ENCODE data around the gene GSDMA.

GSDMA gene

DNA sequence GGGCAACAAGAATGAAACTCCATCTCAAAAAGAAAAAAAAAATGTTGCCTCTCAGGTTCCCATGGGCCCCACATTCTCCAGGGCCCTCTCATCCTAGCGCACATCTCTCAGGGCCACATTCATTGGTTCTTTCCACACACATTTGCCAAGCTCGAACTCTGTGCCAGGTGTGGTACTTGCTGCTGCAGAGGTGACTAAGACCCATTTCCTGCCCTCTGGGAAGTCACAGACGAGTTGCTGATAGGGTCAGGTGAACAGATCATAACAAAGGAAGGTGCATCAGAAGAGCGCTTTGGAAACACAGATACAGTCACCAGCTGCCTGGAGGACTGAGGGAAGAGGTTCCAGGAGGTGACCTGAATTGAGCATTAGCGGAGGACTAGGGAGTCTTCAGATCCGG lies 1.0 kb downstream of the GSDMA start:
- no peak for DNase-seq

DNA sequence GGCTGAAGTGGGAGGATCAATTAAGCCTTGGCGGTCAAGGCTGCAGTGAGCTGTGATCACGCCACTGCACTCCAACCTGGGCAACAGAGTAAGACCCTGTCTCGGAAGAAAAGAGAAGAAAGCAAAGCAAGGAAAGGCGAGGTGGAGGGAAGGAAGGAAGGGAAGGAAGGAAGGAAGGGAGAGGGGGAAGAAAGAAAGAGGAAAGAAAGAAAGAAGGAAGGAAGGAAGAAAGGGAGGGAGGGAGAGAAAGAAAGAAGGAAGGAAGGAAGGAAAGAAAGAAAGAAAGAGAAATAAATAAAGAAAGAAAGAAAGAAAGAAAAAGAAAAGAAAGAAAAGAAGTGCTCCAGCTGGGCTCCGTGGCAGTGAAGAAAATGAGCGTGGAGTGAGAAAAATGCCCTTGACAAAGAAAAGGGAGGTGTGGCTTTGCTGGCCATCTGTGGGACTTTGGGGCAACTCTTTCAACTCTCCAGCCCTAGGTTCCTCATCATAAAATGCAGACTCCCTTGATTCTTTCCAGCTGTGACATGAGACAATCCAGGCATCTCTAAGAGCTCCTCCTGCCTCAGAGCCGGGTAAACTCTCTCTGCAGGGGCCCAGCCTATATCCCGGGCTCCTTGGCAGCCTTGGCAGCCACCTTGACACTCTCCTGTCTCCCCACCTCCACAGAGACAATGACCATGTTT lies 2.4 kb downstream of the GSDMA start:
- DNase-seq: no peak

- no peak for DNase-seq
Measured at GRCh38 chr17:39966771-39967170, 4.0 kb downstream of the GSDMA start.

DNA sequence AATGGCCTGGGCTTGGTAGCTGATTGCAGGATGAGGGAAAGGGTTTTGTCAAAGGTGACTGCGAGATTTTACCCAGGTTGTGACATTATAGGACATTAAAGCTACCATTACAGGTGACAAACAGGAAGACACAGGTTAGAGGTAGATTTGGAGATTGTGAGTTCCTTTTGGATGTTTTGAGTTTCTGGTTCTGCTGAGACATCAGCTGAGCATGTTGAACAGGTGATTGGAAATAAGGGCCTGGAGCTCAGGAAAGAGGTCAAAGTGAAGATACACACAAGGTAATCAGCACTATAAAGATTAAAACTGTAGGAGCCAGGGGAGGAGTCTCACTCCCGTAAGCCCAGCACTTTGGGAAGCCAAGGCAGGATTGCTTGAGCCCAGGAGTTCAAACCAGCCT lies 6.0 kb downstream of the GSDMA start:
- no peak for DNase-seq

DNA sequence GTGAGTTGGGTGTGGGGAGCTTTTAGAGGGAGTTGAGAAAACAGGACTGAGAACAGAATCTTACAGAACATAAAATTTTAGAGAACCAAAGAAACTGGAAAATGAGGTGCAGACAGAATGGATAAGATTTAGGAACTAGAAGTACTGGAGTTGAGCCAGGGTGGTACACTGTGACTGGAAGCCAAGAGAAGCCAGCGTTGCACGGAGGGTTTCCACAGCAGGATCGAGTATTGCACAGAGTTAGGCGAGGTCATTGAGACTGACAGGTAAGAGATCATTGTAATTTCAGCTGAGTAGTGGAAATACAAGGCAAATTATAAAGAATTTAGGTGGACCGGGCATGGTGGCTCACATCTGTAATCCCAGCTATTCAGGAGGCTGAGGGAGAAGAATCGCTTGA lies 6.6 kb downstream of the GSDMA start:
- DNase-seq: no peak

DNA sequence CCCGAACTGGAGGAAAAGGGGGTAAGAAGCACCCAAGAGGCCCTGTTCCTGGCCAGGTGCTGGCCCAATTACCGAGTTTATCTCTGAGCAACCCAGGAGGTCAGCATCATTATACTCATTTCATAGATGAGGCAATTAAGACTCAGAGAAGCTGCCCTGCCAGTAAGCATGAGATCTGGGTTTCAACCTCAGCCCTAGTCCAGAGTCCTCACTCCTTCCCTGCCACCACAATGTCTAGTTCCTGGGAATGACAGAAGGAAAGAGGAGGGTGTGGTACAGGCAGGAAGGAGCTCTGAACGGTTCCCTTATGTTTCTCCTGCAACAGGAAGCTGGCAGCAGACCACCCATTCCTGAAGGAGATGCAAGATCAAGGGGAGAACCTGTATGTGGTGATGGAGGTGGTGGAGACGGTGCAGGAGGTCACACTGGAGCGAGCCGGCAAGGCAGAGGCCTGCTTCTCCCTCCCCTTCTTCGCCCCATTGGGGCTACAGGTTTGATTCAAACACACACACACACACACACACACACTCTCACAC lies 7.4 kb downstream of the GSDMA start:
- no peak for DNase-seq

- no peak for DNase-seq
Measured at GRCh38 chr17:39971076-39971603, 8.3 kb downstream of the GSDMA start.

DNA sequence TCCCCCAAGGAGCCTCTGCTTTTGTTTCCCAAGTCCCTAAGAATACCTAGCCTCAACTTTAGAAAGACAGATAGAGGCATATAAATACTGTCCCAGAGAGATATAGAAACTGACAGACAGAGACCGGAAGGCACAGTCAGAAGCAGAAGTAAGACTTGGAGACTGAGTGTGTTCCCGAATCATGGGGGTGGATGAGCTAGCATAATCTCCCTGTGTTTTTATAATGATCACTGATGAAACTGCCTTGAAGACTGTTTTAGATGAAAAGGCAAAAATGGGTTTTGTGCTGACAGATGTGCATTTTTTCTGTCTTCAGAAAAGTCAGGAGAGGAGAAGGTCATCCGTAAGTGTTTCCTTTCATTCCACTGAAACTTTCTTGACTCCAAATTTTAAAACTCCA lies 9.5 kb downstream of the GSDMA start:
- DNase-seq: no peak

DNA sequence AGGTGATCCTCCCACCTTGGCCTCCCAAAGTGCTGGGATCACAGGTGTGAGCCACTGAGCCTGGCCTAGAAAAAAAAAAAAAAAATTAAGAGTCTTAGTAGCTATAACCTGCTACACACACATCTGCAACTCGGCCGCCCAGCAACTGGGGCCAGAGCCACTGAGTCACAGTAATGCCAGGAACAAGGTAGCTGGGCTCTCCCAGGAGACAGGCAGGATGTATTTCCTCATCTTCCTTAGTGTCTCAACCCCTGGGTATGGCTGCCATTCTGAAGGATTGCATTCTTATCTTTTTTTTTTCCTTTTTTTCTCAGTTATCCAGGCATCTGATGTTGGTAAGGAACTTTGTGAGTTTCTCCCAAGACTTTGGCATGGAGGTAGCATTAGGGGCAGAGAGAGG lies 10.7 kb downstream of the GSDMA start:
- DNase-seq: no peak

GRCh38 chr17:39974433-39974832 lies 11.6 kb downstream of the GSDMA start:
- no peak for DNase-seq

DNA sequence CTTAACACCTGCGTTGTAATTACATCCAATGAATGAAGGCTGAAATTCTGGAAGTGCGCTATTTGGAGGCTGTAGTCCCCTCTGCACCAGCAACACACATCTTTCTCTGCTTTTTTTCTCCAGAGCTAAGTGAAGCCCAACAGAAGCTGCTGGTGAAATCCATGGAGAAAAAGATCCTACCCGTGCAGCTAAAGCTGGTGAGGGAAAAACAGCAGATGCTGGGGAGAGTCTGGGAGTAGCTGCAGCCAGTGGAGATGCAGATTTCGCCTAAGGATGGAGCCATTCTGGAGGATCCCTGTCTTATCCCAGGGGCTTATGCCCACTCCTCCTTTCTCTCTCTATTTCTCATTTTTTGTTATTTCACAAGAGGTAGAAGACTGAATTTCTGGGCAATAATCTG lies 13.0 kb downstream of the GSDMA start:
- no peak for DNase-seq

DNA sequence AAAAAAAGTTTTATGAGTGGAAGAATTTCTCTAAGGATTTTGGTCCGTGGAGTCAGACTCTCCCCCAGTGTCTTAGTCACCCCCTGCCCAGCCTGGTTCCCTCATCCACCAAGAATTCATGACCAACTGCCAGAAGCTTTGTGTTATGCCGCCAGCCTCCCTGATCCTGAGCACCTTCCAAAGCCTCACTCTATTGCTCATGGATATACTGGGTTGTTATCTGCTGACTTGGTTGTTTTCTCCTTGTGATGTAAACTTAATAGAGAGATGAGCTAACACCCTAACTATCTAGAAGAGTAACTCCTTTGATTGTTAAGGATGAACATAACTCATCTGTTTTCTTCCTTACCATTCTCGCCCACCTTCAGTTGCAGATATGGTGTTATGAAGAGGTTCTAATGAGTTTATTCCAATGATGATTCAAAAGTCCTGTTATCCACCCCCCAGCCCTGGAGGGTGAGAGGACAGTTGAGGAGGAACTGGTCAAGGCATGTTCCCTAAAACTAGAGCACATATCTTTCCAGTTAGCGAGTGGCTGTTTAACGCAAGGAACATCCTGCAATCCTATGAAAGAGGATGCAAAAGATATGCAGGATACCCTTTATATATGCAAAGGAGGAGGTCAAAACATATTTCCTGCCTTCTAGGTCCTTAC lies 16.3 kb downstream of the GSDMA start:
- DNase-seq: no peak

GRCh38 chr17:39979893-39980350 lies 17.1 kb downstream of the GSDMA start:
- DNase-seq: no peak

GRCh38 chr17:39980351-39981206 lies 17.8 kb downstream of the GSDMA start, which contains the start of gene PSMD3:
TSS of gene PSMD3 (plus strand) at chr17:39980807. CDS start at chr17:39980971, 164 bp downstream.
- peak; percentile 99 for DNase-seq

DNA sequence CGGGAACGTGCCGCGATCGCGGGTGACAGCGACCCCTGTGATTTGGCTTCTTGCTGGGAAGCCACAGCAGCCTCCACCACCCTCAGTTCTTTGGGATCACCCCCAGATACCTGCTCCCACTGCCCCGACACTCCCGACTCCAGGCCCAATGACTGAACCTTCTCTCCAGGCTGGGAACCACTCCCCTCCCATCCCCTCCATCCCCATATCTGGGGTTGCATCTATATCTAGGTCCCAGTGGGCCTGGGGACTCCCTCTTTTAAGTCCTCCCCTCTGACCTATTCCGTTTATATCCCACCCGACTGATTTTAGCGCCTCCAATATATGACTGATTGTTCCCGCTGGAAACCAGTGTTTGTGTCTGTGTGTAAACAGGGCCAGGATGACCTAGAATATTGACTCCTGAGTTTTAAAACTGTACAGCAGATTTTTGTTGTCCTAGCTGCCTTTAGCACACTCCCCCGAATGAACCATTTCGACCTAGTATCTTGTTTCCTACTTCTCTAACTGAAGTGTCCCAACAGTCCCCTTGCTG lies 18.5 kb downstream of the GSDMA start:
- no peak for DNase-seq

GRCh38 chr17:39981766-39982375 lies 19.1 kb downstream of the GSDMA start:
- DNase-seq: no peak

GRCh38 chr17:39988206-39988810 lies 25.5 kb downstream of the GSDMA start:
- DNase-seq: no peak

- no peak for DNase-seq
Measured at GRCh38 chr17:39994448-39994847, 31.6 kb downstream of the GSDMA start.

DNA sequence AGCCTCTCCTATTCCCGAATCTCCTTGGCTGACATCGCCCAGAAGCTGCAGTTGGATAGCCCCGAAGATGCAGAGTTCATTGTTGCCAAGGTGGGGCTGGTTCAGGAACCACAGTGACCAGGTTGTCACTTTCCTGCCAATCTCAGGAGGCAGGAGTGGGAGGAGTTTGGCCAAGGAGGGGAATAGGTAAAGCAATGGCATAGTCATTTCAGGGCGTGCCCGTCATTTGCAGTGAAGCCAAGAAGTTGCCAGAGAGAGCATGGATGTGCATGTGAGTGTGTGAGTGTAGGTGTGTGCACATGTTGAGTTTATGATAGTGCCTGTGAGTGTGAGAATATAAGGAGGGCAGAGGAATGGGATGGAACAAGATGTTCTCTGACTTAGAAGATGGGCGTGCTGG lies 32.6 kb downstream of the GSDMA start:
- no peak for DNase-seq

GRCh38 chr17:39996162-39996561 lies 33.4 kb downstream of the GSDMA start:
- no peak for DNase-seq

GRCh38 chr17:39996800-39997199 lies 34.0 kb downstream of the GSDMA start:
- no peak for DNase-seq

DNA sequence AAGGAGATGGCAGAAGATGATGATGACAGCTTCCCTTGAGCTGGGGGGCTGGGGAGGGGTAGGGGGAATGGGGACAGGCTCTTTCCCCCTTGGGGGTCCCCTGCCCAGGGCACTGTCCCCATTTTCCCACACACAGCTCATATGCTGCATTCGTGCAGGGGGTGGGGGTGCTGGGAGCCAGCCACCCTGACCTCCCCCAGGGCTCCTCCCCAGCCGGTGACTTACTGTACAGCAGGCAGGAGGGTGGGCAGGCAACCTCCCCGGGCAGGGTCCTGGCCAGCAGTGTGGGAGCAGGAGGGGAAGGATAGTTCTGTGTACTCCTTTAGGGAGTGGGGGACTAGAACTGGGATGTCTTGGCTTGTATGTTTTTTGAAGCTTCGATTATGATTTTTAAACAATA lies 34.7 kb downstream of the GSDMA start:
- no peak for DNase-seq
